HG03103 (cell line): Measurements from ENCODE around the gene MREG.

Experiments used
- ATAC-seq: cut with Tn5 transposase; IDR thresholded peaks from one replicate; pipeline ENCODE4 v1.9.1; 2021; ENCODE audit warnings: low read depth; ENCODE audit not compliant: unreplicated experiment

The MREG gene

DNA sequence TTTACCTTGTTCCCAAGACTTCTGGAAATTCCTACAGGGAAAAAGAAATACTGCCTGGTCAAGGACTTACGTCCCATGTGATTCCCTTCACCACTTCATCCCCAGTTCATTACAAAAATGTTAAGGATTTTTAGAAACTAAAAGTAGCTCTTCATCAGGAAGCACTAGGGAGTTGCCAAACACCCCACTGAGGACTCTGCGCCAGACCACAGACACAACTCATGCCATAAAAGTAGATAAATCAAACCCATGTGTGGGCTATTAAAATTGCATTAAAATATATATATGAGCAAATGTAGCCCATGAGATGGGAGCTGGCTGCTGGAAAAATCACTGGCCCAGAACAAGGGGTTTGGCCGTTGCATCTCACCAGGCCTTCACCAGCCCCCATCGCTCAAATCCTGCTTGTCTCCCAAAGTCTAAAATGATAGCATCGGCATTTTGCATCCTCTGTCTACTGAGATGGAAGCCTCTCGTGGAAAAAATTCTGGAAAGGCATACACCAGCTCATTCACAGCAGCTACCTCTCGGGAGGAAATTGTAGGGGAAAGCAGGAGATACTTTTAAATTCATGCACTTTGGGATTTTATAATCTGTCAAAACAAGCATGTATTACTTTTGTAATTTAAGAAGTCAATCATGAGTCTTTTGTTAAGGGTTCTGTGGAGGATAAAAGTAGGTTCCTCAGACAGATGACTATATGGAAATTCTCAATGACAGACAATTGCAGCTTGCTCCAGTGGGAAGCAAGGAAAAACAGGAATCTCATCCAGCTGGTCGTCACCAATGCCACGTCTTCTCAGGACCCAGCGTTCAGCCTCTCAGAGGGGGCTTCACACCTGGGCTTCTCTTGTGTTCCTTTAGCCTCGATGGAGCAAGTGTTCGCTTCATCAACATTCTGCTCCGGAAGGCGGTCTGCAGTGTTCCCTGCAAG lies 113.9 kb downstream of the MREG start:
- ATAC-seq, result no peak

DNA sequence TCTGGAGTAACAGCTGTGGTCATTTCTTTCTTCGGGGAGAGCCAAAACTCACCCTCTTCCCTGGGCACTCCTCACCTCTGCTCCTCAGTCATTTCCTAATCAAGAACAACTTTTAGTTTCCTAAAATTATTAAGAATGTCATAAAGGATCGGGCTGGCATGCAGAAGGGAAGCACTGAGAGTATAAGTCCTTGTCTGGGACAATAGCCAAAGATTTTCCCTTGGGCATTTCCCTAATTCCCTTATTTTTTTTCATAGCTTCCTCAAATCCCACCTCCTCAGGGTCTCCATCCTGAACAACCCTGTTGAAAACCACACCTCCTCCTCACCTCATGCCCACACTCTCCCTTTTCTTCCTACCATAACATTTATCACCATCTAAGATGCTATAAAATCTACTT lies 115.0 kb downstream of the MREG start:
- no peak for ATAC-seq

DNA sequence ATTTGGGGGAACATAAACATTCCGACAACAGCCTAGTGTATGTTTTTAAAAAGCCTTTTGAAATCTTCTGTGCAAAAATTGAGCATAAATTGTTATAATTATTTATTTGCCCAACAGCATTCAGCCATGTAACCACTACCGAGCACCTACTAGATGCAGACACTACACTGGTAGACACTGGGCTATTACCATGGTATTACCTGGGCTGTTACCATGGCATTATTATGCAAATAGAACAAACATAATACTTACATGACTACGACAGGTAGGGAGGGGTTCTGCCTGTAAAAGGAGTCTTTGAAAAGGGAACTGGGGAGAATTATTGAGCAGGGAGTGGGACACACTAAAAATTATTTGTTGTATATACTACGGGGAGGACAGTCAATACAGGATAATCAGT lies 116.4 kb downstream of the MREG start:
- ATAC-seq, result no peak

DNA sequence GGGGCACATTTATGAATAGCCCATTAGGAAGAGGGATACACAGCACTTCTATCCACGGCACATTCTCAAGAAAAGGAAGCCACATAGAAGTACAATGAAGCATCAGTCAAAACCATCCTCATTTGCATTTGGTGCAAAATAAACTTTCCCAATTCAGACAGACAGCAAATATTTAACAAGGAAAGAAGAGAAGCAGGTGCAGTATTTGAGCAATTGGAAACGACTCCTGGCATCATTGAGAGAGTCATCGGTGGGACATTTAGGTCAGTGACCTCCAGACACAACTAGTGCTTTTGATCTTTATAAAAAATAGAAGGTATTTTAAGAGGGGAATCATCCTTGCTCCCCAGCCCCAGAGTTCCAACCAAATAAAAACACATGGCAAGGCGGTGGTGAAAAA lies 118.0 kb downstream of the MREG start:
- ATAC-seq, result no peak
